Measurements from ENCODE around the gene NID1. TPM values are rescaled to one million over a fixed set of nuclear protein-coding genes. Genes with fewer than 3 reads are reported as not detected.

NID1 gene, protein sequence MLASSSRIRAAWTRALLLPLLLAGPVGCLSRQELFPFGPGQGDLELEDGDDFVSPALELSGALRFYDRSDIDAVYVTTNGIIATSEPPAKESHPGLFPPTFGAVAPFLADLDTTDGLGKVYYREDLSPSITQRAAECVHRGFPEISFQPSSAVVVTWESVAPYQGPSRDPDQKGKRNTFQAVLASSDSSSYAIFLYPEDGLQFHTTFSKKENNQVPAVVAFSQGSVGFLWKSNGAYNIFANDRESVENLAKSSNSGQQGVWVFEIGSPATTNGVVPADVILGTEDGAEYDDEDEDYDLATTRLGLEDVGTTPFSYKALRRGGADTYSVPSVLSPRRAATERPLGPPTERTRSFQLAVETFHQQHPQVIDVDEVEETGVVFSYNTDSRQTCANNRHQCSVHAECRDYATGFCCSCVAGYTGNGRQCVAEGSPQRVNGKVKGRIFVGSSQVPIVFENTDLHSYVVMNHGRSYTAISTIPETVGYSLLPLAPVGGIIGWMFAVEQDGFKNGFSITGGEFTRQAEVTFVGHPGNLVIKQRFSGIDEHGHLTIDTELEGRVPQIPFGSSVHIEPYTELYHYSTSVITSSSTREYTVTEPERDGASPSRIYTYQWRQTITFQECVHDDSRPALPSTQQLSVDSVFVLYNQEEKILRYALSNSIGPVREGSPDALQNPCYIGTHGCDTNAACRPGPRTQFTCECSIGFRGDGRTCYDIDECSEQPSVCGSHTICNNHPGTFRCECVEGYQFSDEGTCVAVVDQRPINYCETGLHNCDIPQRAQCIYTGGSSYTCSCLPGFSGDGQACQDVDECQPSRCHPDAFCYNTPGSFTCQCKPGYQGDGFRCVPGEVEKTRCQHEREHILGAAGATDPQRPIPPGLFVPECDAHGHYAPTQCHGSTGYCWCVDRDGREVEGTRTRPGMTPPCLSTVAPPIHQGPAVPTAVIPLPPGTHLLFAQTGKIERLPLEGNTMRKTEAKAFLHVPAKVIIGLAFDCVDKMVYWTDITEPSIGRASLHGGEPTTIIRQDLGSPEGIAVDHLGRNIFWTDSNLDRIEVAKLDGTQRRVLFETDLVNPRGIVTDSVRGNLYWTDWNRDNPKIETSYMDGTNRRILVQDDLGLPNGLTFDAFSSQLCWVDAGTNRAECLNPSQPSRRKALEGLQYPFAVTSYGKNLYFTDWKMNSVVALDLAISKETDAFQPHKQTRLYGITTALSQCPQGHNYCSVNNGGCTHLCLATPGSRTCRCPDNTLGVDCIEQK
- total RNA-seq, result 0.07 and 0.11 TPM in 2 replicates

DNA sequence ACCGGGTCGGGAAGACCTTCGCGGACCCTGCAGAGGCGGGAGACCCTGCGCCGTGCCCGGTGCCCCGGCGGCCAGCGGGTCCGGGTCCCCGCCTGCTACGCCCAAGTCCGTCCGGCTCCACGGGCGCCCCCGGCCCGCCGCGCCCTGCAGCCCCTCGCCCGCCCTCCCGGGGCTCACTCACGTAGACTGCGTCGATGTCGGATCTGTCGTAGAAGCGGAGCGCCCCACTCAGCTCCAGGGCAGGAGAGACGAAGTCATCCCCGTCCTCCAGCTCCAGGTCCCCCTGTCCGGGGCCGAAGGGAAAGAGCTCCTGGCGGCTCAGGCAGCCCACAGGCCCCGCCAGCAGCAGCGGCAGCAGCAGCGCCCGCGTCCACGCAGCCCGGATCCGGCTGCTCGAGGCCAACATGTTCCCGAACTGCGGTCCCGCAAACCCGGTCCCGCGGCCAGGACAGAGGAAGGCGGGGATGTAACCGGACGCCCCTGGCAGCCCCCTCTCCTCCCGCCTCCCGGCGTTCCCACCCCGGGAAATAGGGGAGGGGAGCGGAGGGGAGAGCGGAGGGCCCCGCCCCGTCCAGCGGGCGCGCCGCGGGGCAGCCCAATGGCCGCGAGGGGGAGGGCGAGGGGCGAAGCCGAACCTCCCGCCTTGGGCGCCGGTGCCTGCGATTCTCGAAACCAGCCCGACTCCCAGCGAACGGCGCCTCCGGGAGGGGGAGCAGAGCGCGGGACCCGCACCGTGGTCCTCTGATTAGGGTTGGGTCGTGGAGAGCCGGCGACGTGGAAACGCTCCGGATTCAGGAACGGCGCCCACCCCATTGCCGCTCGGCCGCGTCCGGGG, at the start of gene NID1:
Gene NID1 (minus strand): TSS at position 417 of the 835 bp plus-strand sequence. CDS start 11 bp downstream, at position 406.
- intact Hi-C loops (cut with micrococcal nuclease), result loop anchor here (10.0 kb wide), 1 partner anchor 560 kb away; the partner anchor contains the start of gene B3GALNT2

DNA sequence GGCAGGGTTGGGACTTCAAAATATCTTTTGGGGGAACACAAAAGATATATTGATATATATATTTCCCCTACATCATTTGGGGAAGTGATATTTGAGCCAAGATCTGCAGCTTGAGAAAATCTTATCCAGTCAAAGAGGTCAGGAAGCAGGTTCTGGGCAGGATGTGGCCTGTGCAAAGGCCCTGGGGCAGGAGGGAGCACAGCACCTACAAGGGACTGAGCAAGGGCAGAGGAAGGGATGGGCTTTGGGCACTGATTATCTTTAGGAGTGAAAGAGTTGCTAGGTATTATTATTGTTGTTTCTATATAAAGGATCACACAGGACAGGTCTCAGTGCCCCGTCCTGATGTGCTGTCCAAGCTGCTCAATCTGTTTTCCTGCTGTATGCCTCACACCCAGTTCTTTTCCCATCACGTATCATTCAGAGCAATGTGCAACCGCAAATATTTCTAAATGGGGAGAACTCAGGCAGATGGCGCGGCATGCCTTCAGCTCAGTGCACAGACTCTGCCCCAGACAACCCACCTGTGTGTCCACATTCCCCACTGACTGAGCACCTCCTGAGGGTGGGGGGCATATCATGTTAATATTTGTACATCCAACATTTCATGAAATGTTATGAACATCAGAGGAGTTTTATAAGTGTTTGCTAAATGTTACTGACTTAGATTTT, 49.3 kb upstream of the NID1 start:
- intact Hi-C loops (cut with micrococcal nuclease), result no loop called here

DNA sequence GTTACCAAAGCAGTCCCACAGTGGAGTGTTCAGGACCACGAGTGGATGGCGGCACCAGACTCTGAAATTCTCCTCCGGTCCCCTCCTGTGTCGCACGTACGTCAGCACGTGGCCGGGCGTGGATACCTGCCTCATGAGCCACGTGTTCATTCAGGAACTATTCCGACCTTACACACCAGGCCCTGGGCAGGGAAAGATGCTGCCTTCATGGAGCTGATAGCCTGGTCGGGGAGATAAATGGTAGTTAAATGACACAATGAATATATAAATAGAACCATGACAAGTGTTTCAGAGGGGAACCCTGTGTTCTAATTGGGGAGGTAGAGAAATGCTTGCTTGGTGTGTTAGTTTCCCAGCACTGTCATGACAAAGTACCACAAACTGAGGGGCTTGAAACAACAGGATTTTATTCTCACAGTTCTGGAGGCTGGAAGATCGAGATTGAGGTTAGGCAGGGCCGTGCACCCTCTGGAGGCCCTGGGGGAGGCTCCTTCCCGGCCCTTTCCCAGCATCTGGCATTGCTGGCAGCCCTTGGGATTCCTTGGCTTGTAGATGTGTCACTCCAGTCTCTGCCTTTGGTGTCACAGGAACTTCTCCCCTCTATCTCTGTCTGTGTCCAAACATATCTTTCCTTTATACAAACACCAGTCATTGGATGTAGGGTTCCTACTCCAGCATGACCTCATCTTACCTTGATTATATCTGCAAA, 48.6 kb upstream of the NID1 start:
- intact Hi-C loops (cut with micrococcal nuclease), result no loop called here

DNA sequence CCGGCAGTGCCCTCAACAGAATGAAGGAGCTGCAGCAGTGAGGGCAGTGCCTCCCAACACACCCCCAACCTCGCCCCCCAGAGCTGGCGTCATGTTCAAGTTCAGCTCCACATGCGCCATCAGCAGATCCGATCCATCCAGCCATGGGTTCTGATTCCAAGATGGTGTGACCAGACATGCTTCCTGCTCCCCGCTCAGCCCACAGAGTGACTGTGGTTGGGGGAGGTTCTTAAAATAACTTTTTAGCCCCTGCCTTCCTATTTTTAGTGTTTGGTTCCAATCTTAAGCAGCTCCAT, 47.4 kb upstream of the NID1 start:
- intact Hi-C loops (cut with micrococcal nuclease), result no loop called here

DNA sequence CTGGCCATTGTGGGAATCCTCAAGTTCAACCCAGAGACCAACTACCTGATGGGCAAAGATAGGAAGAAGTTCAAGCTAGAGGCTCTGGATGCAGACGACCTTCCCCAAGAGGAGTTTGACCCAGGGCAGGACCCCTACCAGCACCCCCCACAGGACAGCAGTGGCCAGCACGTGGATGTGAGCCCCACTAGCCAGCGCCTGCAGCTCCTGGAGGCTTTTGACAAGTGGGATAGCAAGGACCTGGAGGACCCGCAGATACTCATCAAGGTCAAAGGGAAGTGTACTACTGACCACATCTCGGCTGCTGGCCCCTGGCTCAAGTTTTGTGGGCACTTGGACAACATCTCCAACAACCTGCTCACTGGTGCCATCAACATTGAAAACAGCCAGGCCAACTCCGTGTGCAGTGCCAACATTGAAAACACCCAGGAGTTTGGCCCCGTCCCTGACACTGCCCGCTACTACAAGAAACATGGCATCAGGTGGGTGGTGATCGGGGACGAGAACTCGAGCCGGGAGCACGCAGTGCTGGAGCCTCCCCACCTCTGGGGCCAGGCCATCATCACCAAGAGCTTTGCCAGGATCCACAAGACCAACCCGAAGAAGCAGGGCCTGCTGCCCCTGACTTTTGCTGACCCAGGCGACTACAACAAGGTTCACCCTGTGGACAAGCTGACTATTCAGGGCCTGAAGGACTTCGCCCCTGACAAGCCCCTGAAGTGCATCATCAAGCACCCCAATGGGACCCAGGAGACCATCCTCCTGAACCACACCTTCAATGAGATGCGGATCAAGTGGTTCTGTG, 46.8 kb upstream of the NID1 start:
- intact Hi-C loops (cut with micrococcal nuclease), result no loop called here

DNA sequence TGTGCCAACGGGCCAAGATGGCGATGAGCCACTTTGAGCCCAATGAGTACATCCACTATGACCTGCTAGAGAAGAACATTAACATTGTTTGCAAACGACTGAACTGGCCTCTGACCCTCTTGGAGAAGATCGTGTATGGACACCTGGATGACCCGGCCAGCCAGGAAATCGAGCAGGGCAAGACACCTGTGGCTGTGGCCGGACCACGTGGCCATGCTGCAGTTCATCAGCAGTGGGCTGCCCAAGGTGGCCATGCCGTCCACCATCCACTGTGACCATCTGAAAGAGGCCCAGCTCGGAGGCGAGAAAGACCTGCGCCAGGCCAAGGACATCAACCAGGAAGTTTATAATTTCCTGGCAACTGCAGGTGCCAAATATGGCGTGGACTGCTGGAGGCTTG, 45.2 kb upstream of the NID1 start:
- intact Hi-C loops (cut with micrococcal nuclease), result no loop called here

DNA sequence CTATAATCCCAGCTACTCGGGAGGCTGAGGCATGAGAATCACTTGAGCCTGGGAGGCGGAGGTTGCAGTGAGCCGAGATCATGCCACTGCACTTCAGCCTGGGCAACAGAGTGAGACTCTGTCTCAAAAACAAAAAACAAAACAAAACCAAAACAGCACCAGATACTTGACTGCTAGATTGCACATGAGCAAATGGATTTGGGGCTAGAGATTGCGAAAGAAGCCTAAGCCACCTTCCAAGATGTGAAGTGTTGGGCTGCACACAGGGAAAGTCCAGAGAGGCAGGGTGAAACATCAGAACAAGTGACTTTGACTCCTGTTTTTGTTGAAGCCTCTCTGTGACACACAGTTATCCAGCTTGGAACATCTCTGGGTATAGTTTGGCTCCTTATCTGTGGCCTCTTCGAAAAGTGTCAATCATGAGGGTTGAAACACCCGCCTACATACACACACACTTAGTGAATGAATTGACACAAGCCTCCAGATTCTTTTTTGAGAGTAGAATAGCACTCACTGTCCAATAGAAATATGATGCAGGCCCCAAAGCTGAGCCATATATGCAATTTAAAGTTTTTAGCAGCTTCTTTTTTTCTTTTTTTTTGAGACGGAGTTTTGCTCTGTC, 43.2 kb upstream of the NID1 start:
- intact Hi-C loops (cut with micrococcal nuclease), result loop anchor here (10.0 kb wide), 2 partner anchors 497 to 1017 kb away; partner anchors contain the start of gene HEATR1

DNA sequence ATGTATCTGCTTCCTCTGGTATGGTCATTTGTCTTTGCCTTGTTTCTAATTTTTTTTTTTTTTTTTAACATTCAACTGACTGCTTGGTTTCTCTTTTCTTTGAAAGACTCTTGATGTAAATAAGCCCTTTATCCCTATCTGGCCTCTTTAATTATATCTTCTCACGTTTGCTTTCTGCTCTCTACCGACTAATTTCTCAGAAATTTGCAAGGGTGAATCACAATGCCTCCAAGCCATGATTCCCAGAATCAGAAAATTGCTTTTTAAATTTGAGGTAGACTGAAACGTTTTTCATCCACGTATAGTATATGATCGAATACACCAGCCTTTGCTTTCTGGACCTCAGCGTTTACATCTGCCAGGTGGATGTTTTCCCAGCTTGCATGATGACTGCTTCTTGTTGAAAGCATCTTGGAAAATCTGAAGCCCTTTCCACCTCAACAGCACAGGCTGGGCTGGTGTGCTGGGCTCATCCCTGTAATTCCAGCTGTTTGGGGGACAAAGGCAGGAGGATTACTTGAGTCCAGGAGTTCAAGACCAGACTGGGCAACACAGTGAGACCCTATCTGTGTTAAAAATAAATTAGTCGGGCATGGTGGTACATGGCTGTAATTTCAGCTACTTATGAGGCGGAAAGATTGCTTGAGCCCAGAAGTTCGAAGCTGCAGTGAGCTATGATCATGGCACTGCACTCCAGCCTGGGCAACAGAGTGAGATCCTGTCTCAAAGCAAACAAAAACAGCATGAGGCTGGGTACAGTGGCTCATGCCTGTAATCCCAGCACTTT, 42.4 kb upstream of the NID1 start:
- intact Hi-C loops (cut with micrococcal nuclease), result loop anchor here (10.0 kb wide), 2 partner anchors 497 to 1017 kb away; partner anchors contain the start of gene HEATR1

DNA sequence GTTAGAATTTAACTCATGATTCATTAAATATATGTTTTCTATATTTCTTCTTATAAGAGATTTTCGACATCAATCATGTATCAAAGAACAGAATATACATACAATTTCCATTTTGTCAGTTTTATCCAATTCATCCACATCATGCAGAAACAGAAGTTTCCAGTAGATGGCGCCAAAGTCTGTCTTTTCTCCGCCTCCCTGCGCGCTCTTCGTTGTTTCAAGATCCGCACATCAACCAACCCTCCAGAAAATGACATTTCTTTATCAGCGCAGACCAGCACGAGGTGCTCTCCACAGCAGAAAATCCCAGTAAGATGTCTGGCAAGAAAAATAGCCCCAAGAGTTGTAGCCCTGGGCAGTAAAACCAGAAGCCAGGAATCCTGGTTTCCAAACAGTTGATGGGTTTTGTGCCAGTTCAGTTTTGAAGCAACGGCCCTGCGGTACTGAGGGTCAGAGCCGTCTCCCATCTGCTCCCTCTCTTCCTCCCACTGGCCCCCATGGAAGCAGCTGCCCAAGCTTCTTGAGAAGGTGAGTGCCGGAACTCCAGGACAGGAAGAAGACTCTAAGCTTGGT, 38.8 kb upstream of the NID1 start:
- intact Hi-C loops (cut with micrococcal nuclease), result loop anchor here (1.0 to 10.0 kb wide), 5 partner anchors 387 to 1021 kb away; partner anchors contain the start of gene HEATR1

DNA sequence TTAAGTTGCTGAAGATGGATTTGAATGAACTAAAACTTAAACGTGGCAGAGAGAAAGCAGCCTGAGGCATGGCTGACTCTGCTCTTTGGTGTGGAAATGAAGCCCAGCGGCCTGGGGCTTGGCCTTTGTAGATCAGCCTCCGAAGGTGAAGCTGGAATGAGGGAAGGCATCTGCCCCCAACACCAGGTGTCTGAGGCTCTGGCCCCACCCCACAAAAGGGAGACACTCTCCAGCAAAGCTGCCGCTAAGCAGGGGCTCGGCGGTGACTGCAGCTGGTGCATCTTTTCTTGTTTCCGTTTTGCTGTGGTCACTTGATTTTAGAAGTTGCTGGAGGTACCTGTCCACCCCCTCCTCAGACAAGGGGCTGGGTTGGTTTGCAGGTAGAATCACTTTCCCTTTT, 38.2 kb upstream of the NID1 start:
- intact Hi-C loops (cut with micrococcal nuclease), result loop anchor here (1.0 to 10.0 kb wide), 5 partner anchors 387 to 1022 kb away; partner anchors contain the start of gene HEATR1

DNA sequence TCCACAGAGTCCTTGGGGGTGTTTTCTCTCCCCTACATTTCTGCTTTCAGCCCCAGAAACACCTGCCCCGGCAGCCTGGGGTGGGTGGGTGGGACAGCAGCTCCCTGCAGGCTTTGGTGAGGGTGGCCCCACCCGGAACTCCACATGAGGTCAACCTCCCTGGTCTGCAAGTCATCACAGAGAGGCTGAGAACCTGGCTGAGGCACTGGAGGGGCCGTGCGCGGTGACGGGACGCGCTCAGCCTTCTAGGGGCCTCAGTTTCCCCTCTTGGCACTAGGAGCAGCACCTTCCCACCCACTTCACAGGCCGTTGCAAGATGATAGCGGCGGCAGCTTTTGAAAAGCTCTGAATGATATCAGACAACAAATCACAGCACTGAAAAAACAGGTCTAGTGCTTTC, 37.7 kb upstream of the NID1 start:
- intact Hi-C loops (cut with micrococcal nuclease), result loop anchor here (1.0 to 10.0 kb wide), 5 partner anchors 388 to 1022 kb away; partner anchors contain the start of gene HEATR1

DNA sequence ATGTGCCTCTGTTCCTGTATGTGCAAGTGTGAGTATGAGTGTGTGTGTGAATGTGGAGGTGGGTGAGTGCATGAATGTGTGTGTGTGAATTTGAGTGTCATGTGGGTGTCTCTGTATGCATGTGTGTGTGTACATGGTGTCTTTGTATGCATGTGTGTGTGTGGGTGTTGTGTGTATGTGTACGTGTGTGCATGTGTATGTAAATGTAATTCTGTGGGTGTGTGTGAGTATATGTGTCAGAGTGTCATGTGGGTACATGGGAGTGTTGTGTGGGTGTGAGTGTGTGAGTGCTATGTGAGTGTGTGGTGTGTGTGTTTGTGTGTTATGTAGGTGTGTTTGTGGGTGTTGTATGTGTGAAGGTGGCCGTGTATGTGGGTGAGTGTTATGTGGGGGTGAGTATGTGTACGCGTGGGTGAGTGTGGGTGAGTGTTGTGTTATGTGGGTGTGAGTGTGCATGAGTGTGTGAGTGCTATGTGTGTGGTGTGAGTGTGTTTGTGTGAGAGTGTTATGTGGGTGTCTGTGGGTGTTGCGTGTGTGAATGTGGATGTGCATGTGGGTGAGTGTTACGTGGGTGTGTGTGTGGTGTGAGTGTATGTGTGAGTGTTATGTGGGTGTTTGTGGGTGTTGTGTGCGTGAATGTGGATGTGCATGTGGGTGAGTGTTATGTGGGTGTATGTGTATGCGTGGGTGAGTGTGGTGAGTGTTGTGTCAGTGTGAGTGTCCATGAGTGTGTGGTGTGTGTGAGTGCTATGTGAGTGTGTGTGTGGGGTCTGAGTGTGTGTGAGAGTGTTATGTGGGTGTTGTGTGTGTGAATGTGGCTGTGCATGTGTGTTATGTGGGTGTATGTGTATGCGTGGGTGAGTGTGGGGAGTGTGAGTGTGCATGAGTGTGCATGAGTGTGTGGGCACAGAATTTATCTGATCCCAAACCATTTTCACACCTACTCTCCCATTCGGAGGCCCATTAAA, 36.6 kb upstream of the NID1 start:
- intact Hi-C loops (cut with micrococcal nuclease), result loop anchor here (5.0 to 10.0 kb wide), 3 partner anchors 503 to 1023 kb away; partner anchors contain the start of gene HEATR1

DNA sequence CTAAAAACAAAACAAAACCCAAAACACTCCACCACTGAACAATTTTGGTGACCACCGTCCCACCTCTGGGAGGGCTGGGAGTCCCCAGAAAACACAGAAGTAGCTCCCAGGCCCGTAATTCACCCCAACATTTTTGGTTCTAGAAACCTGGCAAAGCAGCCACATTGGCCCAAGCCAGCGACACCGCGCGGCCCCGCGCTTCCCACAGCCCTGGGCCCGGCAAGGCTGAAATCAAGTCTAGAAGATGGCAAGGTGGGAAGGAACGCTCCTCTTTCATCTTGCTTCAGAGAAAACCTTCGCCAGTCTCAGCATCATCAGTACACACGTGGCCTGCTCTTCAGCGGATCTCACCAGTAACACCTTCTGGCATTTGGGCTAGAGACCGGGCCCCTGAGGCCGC, 35.9 kb upstream of the NID1 start:
- intact Hi-C loops (cut with micrococcal nuclease), result loop anchor here (5.0 to 10.0 kb wide), 3 partner anchors 504 to 1024 kb away; partner anchors contain the start of gene HEATR1

DNA sequence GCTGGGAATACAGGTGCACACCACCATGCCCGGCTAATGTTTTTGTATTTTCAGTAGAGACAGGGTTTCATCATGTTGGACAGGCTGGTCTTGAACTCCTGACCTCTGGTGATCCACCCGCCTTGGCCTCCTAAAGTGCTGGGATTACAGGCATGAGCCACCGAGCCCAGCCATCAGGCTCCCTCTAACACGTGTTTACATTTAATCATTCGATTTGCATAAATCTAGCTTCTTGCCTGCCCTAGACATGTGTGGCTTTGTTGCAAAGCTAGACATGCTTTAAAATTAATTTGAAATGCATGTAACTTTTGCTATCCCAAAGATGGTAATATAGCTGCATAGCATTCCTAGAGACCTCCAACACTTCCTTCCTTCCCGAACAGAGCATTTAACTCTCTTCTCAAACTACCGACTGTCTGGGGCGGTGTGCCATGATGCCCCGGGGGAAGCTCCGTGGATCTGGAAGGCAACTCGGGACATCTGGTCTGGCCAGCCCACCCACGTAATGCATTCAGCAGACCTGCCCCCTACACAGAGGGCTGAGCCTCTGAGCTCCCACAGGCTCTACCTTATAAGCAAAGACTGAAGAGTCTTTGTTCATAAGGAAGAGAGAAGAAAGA, 34.6 kb upstream of the NID1 start:
- intact Hi-C loops (cut with micrococcal nuclease), result no loop called here

DNA sequence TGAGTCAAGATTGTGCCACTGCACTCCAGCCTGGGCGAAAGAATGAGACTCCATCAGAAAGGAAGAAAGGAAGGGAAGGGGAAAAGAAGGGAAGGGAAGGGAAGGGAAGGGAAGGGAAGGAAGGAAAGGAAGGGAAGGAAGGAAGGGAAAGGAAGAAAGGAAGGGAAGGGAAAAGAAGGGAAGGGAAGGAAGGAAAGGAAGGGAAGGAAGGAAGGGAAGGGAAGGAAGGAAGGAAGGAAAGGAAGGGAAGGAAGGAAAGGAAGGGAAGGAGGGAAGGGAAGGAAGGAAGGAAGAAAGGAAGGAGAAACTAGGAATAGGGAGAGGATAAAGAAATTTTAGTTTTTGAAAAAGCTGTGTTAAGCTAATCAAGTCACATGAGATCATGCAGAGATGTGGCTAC, 33.4 kb upstream of the NID1 start:
- intact Hi-C loops (cut with micrococcal nuclease), result no loop called here
